ENCODE results near the gene NTMT1. TPM values are rescaled to one million over a fixed set of nuclear protein-coding genes. Genes with fewer than 3 reads are reported as not detected.

Gene NTMT1
- total RNA-seq, 1 experiment from 2014 or later, result 84.8 TPM

DNA sequence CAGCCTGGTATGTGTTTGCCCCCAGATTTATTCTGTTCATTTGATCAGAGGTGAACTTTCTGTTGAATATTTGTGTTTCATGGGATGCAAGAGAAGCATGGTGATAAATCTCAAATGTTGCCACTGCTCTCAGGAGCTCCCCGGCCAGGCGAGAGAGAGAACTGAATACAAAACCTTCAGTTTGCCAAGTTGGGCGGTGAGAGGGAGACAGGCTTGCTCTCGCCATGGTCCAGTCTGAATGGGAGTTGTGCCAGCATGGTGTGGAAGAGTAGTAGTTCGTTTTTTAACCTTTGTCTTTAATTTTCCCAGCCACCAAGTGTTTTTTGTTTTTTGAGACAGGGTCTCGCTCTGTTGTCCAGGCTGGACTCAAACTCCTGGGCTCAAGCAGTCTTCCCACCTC, 2.7 kb downstream of the NTMT1 start:
- no peak for DNase-seq (ENCODE audit: low read depth, low spot score)
- RAD21 ChIA-PET (ENCODE audit: low non-redundant PET in 1 of 2, low total read pairs in 2 of 2, uncharacterized antibody in 2 of 2, unreplicated experiment in 2 of 2), result no interaction called here
- Histone ChIP-seq H3K27ac (ENCODE audit: low read depth, low read length) (no peak overlapping the region), H3K9ac (ENCODE audit: low read length) (no peak overlapping the region), H2AFZ (ENCODE audit: low read depth, low read length, poor library complexity, severe bottlenecking) (no peak overlapping the region), H3K9me3 (ENCODE audit: control insufficient read depth in 1 of 2, insufficient read depth in 1 of 2, low read depth in 1 of 2, low read length in 2 of 2) (no peaks in the 10 kb centered on the region), H3K9me2 (ENCODE audit: insufficient read depth) (no peaks in the 10 kb centered on the region), H3K4me2 (ENCODE audit: low read length) (0 out of 2 replicates have a peak overlapping the region, but pooled peaks have one; percentile 88), H3K36me3 (ENCODE audit: control insufficient read depth in 1 of 2, insufficient read depth in 2 of 2, low read length in 2 of 2) (peaks cover 20 to 53% of the 10 kb centered on the region in 2 experiments), H3K4me1 (ENCODE audit: control insufficient read depth in 1 of 2, insufficient read depth in 2 of 2, low read length in 2 of 2) (peaks cover 11 to 38% of the 10 kb centered on the region in 2 experiments), H3K4me3 (replicated peaks in 1 of 2; ENCODE audit: low read depth in 1 of 2, low read length in 2 of 2) (no peak overlapping the region), H3K27me3 (ENCODE audit: insufficient read depth, low read length) (no peaks in the 10 kb centered on the region), H3K79me2 (ENCODE audit: insufficient read depth, low read length) (peaks cover 77% of the 10 kb centered on the region), H4K20me1 (ENCODE audit: insufficient read depth) (peaks cover 20% of the 10 kb centered on the region; the same call in 1 of the 2 replicates)
- intact Hi-C loops (cut with micrococcal nuclease), result no loop called here
- BruUV-seq (replicated peaks), result no TSS peak
- CTCF ChIA-PET, result interaction anchor here (0.5 to 1.5 kb wide), 3 partner anchors 11 to 486 kb away, joined by 3 to 4 read pairs (median 3); no protein-coding TSS in a partner anchor
- no peak for TF ChIP-seq TCF7L2 (IDR thresholded peaks at IDR 0.05; ENCODE audit: borderline replicate concordance, extremely low read depth, insufficient read depth, insufficient read length)
- TF ChIP-seq, protein P1, sequence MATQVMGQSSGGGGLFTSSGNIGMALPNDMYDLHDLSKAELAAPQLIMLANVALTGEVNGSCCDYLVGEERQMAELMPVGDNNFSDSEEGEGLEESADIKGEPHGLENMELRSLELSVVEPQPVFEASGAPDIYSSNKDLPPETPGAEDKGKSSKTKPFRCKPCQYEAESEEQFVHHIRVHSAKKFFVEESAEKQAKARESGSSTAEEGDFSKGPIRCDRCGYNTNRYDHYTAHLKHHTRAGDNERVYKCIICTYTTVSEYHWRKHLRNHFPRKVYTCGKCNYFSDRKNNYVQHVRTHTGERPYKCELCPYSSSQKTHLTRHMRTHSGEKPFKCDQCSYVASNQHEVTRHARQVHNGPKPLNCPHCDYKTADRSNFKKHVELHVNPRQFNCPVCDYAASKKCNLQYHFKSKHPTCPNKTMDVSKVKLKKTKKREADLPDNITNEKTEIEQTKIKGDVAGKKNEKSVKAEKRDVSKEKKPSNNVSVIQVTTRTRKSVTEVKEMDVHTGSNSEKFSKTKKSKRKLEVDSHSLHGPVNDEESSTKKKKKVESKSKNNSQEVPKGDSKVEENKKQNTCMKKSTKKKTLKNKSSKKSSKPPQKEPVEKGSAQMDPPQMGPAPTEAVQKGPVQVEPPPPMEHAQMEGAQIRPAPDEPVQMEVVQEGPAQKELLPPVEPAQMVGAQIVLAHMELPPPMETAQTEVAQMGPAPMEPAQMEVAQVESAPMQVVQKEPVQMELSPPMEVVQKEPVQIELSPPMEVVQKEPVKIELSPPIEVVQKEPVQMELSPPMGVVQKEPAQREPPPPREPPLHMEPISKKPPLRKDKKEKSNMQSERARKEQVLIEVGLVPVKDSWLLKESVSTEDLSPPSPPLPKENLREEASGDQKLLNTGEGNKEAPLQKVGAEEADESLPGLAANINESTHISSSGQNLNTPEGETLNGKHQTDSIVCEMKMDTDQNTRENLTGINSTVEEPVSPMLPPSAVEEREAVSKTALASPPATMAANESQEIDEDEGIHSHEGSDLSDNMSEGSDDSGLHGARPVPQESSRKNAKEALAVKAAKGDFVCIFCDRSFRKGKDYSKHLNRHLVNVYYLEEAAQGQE (IDR thresholded peaks at IDR 0.05; ENCODE audit: low read depth), result no peak
- no peak for TF ChIP-seq RAD21 (IDR thresholded peaks at IDR 0.05; ENCODE audit: low read depth)
- TF ChIP-seq, protein P2, sequence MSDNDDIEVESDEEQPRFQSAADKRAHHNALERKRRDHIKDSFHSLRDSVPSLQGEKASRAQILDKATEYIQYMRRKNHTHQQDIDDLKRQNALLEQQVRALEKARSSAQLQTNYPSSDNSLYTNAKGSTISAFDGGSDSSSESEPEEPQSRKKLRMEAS (IDR thresholded peaks at IDR 0.05), result no peak
- TF ChIP-seq POLR2A (IDR thresholded peaks at IDR 0.05; ENCODE audit: borderline replicate concordance, extremely low read depth, insufficient read depth, insufficient read length), result no peak
- no peak for TF ChIP-seq EZH2phosphoT487 (IDR thresholded peaks at IDR 0.05; ENCODE audit: borderline replicate concordance)
- TF ChIP-seq, protein P3, sequence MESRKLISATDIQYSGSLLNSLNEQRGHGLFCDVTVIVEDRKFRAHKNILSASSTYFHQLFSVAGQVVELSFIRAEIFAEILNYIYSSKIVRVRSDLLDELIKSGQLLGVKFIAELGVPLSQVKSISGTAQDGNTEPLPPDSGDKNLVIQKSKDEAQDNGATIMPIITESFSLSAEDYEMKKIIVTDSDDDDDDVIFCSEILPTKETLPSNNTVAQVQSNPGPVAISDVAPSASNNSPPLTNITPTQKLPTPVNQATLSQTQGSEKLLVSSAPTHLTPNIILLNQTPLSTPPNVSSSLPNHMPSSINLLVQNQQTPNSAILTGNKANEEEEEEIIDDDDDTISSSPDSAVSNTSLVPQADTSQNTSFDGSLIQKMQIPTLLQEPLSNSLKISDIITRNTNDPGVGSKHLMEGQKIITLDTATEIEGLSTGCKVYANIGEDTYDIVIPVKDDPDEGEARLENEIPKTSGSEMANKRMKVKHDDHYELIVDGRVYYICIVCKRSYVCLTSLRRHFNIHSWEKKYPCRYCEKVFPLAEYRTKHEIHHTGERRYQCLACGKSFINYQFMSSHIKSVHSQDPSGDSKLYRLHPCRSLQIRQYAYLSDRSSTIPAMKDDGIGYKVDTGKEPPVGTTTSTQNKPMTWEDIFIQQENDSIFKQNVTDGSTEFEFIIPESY (IDR thresholded peaks at IDR 0.05; ENCODE audit: extremely low read depth, insufficient replicate concordance, low read length), result no peak
- TF ChIP-seq CBX3 (IDR thresholded peaks at IDR 0.05; ENCODE audit: low read depth), result no peak
- TF ChIP-seq ZNF274 (IDR thresholded peaks at IDR 0.05; ENCODE audit: low read depth, low read length), result no peak
- TF ChIP-seq SRF (IDR thresholded peaks at IDR 0.05; ENCODE audit: low read depth), result no peak
- TF ChIP-seq, protein P4, sequence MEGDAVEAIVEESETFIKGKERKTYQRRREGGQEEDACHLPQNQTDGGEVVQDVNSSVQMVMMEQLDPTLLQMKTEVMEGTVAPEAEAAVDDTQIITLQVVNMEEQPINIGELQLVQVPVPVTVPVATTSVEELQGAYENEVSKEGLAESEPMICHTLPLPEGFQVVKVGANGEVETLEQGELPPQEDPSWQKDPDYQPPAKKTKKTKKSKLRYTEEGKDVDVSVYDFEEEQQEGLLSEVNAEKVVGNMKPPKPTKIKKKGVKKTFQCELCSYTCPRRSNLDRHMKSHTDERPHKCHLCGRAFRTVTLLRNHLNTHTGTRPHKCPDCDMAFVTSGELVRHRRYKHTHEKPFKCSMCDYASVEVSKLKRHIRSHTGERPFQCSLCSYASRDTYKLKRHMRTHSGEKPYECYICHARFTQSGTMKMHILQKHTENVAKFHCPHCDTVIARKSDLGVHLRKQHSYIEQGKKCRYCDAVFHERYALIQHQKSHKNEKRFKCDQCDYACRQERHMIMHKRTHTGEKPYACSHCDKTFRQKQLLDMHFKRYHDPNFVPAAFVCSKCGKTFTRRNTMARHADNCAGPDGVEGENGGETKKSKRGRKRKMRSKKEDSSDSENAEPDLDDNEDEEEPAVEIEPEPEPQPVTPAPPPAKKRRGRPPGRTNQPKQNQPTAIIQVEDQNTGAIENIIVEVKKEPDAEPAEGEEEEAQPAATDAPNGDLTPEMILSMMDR (IDR thresholded peaks at IDR 0.05 in 2 of 3, conservative IDR thresholded peaks at IDR 0.05 in 1 of 3; ENCODE audit: borderline replicate concordance in 1 of 3, insufficient read depth in 1 of 3, low read depth in 2 of 3, low read length in 2 of 3), result no peak
- no peak for TF ChIP-seq ELF1 (IDR thresholded peaks at IDR 0.05; ENCODE audit: borderline replicate concordance, low read depth)
- TF ChIP-seq EZH2 (IDR thresholded peaks at IDR 0.05), result no peak
- TF ChIP-seq SIN3A (IDR thresholded peaks at IDR 0.05; ENCODE audit: low read depth), result no peak
- no peak for TF ChIP-seq ZFX (IDR thresholded peaks at IDR 0.05)
- ATAC-seq, result no peak
- POLR2A ChIA-PET, result no interaction called here

All from HCT116 (cell line).